ENCODE data around the gene MAP1LC3B2.

The MAP1LC3B2 gene

GRCh38 chr12:116615141-116615861, 56.1 kb downstream of the MAP1LC3B2 start:
- DNase-seq (ENCODE audit: low read depth) = no peak

- DNase-seq (ENCODE audit: low read depth) = no peak
Measured at GRCh38 chr12:116616536-116617248, 57.5 kb downstream of the MAP1LC3B2 start.

GRCh38 chr12:116619246-116619645, 60.1 kb downstream of the MAP1LC3B2 start:
- DNase-seq (ENCODE audit: low read depth) = no peak

- DNase-seq (ENCODE audit: low read depth) = no peak
Measured at GRCh38 chr12:116620124-116620491, 60.9 kb downstream of the MAP1LC3B2 start.

- no peak for DNase-seq (ENCODE audit: low read depth)
Measured at GRCh38 chr12:116620492-116621191, 61.5 kb downstream of the MAP1LC3B2 start.

- DNase-seq (ENCODE audit: low read depth) = no peak
Measured at GRCh38 chr12:116621194-116621593, 62.0 kb downstream of the MAP1LC3B2 start.

- no peak for DNase-seq (ENCODE audit: low read depth)
Measured at GRCh38 chr12:116624516-116624915, 65.3 kb downstream of the MAP1LC3B2 start.

GRCh38 chr12:116626153-116626552, 67.0 kb downstream of the MAP1LC3B2 start:
- no peak for DNase-seq (ENCODE audit: low read depth)
